ENCODE data around the gene ANXA2R.
A peak's percentile ranks its signal among the peaks of the same experiment; 100 is the strongest.

The ANXA2R gene

GRCh38 chr5:43000111-43000840 lies 39.8 kb downstream of the ANXA2R start:
- no peak for DNase-seq (ENCODE audit: low read depth)

GRCh38 chr5:42995360-42995751 lies 44.8 kb downstream of the ANXA2R start:
- DNase-seq (ENCODE audit: low read depth) = no peak

GRCh38 chr5:42994555-42995359 lies 45.4 kb downstream of the ANXA2R start:
- DNase-seq (ENCODE audit: low read depth) = peak; percentile 55

GRCh38 chr5:42994246-42994554 lies 45.9 kb downstream of the ANXA2R start:
- DNase-seq (ENCODE audit: low read depth) = no peak

GRCh38 chr5:42993516-42994245 lies 46.4 kb downstream of the ANXA2R start:
- no peak for DNase-seq (ENCODE audit: low read depth)

GRCh38 chr5:42992088-42992879 lies 47.8 kb downstream of the ANXA2R start:
- no peak for DNase-seq (ENCODE audit: low read depth)

GRCh38 chr5:42991404-42992087 lies 48.6 kb downstream of the ANXA2R start:
- no peak for DNase-seq (ENCODE audit: low read depth)

- no peak for DNase-seq (ENCODE audit: low read depth)
Observed at GRCh38 chr5:42990892-42991291, 49.2 kb downstream of the ANXA2R start.
